GM18870 (cell line): Measurements from ENCODE around the gene FAM222A.

ENCODE experiments used
- ATAC-seq: cut with Tn5 transposase; IDR thresholded peaks from one replicate; pipeline ENCODE4 v1.9.1; 2021; ENCODE audit warnings: moderate library complexity; ENCODE audit not compliant: unreplicated experiment

FAM222A gene

DNA sequence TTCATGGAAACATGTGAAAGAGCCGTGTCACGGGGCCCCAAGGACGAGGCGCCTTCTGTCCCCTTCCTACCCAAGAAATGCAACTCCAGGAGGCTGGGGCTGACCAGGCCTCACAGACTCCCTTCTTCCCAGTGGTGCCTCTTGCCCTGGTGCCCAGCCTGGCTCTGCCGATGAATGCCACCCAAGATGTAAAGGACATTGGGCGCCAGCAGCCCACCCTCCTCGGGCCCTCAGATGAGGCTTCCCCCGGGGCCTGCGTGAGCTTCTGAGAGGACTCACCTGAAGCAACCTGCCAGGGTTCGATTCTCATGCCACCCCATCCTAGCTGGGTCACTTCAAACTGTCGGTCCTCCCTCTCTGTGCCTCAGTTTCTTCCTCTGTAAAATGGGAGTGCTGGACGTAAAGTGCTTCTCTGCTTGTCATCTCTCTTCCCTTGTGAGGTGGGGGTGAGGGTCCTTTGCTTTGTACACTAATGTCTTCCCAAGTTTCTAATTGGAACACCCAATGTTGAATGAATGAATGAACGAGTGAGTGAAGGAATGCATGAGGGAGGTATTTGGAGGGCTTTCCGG, 10.8 kb downstream of the FAM222A start:
- ATAC-seq = no peak

DNA sequence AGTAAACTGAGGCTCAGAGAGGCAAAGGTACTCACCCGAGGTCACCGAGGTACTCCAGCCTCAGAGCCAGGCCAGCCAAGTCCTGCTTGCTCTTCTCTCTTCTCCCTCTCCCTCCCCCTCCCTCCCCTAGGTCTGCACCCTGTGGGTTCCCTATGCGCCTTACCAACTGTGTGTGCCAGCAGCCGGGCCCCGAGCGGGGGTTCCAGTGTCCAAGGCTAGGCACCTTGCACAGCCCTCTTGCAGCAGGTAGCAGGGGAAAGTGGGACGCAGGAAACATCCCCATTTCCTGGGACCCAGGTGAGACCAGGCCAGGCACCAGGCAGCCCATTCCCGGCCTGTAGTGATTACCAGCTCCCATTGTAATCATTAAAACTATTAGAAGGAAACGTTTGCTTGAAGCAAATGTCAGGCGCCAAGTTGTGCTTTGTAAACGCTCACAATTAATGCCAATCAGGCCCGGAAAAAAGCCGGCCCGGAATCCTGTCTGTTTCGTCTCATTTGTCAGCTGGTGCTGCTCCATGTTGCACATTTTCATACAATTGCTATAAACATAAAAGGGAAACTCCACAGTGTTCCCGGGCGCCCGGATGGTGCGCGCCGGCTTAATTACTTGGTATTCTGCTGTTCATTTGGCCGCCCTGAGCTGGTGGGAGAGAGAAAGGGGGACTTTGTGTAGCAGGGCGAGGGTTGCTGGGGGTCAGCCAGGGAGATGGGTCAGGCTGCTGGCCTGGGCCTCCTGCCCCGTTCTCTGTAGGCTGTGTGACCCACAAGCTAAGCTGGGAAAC, 11.9 kb downstream of the FAM222A start:
- no peak for ATAC-seq

DNA sequence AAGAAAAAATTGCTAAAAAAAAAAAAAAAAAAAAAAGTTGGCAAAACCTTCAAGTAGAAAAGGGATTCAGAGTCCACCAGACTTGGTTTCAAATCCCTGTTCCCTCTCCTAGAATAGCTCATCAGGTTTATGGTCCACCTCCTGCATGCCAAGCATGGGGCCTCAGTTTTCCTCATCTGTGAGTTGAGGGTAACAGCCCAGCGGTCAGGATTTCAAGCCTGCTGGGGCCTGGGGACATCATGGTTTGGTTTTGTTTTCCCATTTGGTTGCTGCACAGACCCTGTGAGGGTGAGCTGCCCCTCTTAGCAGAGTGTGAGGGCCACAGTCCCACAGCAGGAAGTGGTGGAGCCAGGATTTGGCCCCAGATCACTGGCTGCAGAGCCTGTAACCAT, 12.5 kb downstream of the FAM222A start:
- no peak for ATAC-seq

DNA sequence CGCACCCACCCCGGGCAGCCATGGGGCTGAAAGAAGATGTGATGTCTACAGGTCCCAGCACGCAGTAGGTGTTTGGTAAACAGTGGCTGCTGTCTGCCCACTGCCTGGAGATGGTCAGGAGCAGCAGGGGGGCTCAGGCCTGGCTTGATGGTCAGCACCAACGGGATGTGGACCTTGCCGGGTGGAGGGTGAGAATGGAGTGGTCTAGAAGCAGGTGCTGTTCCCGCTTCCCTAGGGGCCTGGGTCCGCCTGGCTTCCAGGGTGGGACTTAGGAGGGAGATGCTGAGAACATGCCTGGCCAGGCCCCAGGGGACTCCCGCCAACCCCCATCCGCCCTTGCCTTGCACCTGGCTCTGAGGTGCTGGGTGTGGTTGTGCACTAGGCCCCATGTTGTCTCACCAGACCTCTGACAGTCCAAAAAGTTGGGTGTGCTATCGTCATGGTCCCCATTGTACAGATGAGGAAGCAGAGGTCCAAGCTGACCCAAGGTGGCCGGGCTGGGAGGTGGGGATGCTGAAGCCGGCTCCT, 12.9 kb downstream of the FAM222A start:
- no peak for ATAC-seq

DNA sequence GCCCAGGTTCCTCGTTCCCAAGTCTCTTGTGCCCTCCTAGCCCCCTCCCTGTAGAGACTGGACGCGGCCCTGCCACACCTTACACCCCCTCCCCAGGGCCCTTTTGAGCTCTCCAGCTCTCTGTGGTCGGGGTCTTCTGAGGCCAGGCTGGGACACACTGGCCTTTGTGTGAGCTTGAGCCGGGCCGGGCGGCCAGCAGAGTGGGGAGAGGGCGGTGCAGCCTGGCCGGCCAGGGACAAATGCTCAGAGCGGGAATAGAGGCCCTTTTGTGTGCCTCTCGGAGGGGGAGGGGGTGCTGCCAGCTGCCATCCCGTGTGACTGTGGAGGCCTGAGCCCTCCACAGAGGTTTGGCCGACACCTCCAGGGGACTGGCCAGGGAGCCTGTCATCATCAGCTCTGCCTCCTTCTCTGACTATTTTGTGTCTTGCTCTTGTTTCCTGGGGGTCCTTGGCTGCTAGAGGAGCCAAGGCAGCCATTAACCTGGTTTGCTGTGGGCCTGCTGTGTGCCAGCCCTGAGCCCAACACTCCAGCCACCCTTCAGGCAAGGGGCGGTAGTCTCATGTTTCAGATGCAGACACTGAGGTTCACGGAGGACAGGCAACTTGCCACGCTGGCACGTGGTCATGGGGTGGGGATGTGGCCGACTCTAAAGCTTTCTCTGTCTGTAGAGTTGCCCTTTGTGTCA, 13.6 kb downstream of the FAM222A start:
- no peak for ATAC-seq

DNA sequence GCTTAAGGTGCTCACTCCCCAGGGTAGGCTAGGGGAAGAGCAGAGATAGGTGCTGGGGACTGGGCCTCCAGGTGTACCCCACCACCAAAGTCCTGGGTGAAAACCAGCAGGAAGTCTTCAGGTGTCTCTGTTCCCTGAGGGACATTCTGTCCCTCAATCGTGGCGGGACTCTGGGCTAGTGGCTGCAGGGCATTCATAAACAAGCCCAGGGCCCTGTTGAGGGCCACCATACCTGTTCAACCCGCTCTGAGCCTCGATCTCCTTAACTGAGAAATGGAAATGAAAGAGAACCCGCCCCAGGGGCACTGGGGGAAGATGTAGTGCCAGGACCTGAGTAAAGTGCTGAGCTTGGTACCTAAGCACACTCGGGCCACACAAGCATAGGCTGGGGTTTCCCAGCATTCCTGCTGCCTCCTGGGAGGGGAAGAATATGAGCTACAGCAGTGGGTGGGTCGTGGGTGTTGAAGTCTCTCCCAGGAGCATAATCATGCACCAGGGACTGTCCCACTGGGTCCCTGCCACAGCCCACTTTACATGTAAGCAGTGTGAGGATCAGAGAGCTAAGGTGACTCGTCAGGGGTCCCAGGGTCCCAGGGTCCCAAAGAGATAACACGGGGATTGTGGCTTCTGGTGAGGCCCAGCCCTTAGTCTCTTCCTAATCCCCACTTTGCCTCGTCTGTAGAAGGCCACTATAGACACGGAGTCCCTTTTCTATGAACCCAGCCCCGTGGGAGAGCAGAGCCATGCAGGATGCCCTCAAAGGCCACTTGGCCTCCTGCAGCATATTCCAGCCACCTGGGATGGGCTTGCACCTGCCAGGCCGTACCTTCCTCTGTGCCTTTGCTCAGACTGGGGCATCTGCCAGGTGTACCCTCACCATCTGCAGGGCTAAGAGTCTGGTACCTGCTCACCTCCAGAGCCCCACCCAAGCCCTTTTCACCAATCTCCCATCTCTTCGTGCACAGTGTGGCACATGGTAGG, 14.4 kb downstream of the FAM222A start:
- ATAC-seq = no peak

DNA sequence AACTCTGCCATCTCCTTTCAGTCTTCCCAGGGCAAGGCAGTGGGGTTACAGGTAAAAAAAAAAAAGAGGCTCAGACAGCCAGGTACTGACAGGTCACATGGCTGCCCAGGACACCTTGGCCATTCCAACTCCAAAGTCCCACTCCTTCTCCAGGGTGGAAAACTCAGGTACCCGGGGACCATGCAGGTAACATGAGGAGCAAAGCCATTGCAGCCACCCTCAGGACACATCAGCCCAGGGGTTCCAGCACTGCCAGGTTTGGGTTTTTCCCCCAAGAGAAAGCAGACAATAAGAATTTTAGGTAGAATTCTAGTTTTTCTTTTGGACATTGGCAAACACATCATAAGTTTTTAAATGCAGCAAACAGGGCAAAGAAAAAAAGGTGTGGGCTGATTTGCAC, 15.3 kb downstream of the FAM222A start:
- ATAC-seq = no peak

DNA sequence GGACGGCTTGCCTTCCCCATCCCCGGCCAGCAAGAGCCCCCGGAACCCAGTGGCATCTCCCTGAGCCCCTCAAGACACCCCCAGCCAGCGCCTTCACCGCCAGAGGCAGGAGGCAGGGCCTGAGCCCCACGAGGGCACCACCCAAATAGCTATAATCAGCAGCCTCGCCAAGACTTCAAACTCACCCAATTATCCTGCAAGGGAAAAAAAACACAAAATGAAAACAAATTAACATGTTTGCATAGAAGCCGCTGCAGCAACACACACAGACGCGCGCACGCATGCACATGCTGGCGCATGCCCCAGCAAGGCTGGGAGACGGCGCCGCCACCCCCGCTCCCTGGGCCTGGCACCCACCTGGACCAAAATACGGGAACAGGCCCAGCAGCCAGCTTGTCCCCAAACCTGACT, 15.8 kb downstream of the FAM222A start:
- no peak for ATAC-seq

DNA sequence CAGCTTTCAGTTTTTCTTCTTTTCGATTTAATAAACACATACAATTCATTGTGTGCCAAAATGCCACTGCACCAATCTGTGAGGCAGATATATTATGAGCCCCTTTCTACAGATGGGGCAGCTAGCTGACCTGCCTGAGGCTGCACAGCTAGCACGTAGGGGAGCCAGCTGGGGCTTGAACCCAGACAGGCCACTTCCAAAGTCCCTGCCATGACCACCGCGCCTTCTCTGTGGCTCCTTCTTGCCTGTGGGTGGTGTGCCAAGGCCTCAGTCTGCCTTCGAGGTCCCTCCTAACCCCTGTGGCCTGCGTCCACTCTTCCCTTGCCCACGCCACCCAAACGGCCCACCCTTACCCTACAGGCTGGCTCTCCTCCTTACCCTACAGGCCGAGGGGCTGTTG, 16.2 kb downstream of the FAM222A start:
- ATAC-seq = no peak

DNA sequence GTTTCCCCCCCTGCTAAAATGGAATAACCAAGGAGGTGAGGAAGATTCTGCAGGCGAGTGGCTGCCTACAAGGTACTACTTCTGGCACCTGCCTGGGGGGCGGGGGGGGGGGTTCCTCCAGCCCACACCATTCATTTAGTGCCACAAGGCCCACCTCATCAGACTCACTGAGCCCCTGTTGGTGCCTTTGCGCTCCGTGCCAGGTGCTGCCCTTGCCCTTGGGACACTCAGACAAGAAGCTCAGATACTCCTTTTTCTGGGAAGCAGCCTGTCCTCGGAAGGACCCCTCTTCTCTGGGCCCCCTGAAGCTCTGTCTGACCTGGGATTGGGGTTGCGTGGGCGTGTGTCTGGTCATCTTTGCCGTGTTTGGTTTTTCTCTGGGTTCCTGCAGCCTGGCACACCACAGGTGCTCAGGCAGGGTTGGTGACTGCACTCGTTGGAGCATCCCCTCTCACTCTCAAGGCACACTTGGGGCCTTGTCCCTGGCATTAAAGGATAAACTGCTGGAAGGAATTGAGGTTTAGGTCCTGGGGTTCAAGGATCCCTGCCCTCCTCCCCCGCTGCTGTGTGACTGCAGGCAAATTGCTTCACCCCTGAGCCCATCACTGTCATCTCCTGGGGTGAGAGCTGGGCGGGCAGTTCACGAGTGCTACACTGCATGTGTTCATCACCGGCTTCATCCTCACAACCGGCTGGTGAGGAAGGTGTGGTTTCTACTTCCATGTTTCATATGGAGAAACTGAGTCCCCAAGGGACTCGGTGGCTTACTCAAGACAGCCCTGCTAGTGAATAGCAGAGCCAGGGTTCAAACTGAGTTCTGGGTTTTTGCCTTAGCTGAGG, 16.9 kb downstream of the FAM222A start:
- no peak for ATAC-seq

DNA sequence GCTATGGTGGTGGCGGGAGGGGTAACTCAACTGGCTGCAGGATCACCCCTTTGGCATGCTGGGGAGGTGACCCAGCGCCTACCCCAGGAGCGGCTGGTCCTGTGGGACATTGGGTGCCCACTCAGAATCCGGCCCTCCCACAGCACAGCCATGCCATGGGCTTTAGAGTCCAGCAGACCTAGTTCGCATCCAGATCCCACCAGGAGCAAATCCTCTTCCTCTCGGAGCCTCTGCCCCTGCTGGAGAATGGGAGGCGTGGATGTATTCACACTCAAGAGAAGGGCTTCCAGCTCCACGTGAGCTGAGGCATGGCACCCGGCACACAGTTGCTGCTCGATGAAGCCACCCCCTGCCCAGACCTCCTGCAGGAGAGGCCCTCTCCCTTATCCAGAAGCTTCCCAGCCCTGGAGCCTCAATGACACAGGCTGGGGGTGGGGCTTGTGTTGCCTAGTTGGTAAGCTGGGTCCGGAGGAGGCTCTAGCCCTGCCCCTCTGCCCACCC, 17.7 kb downstream of the FAM222A start:
- no peak for ATAC-seq

DNA sequence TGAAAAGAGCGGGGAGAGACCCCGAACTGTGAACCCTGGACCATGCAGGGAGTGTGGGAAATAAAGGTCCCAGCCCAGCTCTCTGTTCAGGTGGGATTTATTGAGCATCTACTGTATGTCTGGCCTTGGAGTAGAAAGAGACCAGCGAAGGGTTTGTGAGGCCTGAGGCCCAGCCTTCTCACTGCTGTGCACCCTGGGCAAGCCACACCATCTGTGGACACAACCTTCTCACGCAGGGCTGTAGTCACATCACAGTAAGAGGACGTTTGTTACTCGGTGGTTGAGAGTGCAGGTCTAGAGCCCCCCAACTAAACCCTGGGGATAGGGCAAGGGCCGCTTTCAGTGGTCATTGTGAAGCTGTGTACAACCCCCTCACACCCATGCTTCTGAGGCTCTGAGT, 18.2 kb downstream of the FAM222A start:
- no peak for ATAC-seq

DNA sequence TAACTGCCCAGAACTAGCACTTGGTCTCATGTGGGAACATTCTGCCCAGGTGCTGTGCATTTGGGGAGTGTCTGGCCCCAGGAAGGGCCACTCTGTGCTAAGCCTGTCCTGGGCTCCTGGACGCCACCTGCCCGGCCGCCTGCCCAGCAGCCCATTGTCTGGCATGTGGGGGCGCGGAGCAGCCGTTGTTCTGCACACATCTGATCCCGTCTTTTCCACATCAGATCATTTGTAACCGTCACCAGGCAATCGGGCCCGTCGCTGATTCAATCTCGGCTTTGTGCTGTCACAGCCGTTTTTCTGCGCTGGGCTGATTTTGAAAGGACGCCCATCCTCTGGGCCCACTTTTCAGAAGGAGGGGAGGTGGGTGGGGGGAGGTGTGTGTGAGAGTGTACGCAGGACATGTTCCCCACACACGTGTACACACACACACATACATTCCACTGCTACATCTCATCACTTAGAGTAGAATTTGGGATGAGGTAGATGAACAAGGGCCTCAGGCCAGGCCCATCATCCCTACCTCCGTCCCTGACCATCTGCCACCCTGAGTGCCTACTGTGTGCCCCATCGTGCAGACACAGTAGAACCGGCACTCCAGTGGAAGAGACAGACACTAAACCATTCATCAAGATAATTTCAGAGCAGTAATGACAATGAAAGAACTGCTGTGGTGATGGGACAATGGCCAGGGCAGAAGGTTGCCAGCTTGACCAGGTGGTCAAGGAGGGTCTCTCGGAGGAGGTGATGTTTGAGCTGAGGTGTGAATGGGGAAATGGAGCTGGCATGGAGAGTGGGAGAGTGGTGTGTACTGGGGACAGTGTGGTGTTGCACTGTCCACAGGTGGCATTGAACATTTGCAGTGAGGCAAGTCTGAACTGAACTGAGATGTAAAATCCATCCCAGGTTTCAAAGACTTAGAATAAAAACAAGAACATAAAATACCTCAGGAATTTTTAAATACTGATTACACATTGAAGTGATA, 19.0 kb downstream of the FAM222A start:
- no peak for ATAC-seq

DNA sequence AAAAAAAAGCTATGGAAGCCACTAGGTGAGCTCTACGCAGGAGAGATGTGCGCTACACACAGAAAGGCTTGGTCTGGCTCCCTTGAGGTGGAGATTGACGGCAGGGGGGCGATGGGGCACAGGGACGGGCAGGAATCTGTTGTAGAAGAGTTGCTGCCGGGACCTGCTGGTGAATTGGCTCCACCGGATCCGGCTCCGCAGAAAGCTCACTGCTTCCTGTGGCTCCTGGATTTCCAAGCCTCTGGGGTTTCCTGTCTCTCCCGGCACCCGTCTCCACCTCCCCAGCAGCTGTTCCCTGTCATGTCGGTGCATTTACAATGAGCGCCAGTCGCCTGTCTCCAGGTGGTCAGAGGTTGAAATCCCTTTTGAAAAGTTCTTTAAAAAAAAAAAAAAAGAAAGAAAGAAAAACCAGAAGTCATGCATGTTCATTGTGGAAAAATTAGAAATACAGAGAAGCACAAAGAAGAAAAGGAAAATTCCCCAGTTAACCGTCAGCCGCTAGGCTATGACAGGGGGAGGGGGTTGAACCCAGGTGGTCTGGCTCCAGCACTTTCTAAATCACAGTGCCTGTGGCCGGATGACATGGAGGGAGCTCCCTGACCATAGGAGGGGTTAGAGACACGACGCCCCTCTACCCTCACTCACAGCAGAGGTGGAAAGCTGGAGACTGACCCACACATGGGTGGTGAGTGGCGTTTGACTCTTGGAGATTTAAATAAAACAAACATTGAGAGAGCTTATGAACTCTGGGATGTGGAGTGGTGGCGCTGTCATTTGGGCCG, 20.8 kb downstream of the FAM222A start:
- no peak for ATAC-seq

DNA sequence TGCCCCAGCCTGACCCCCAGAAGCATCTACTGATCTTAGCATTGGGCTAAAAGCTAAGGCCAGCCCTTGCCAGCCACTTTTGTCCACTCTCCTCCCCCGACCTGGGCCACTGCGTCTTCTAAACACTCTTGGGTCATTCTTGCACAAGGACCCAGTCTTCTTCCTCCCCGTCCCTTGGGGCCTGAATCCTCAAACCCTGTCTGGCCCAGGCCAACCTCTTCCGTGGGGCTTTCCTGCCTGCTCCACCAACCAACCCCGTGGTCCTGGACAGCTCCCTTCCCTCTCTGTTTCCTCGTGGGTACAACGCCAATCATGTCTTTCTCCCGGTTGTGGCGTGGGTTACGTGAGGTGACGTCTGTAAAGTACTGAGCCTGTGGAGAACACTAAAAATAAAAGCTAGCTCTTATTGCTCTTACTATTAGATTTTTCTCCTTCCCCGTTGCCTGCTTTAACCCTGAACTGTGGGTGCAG, 21.5 kb downstream of the FAM222A start:
- ATAC-seq = no peak

DNA sequence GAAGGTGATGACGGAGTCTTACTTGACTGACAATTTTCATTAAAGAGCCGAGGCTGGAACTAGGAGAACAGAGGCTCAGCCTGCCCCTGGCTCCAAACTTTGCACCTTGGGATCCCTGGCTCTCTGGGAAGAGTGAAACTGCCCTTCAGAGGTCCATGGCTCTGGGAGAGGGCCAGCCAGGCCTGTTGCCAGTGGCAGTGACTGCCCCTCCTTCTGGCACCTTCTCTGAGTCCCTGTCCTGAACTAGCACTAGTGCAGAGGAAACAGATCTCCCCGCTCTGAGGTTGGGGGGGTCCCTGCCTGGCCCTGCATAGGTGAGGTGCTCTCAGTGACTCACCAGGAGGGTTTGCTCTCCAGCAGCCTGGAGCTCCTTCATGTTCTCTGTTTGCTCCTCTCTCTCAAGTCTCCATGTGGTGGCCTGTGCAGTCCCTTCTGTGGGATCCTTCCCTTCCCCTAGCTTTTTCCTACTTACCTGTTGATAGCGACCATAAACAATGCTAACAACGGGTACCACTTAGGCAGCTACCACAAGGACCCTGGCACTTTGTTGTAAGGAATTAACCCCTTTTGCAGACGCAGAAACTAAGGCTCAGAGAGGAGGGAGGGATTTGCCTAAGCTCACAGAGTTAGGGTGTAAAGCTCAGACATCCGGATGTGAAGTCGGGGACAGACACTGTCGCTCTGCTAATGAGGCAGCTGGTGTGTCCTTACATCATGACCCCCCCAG, 22.4 kb downstream of the FAM222A start:
- ATAC-seq = no peak

DNA sequence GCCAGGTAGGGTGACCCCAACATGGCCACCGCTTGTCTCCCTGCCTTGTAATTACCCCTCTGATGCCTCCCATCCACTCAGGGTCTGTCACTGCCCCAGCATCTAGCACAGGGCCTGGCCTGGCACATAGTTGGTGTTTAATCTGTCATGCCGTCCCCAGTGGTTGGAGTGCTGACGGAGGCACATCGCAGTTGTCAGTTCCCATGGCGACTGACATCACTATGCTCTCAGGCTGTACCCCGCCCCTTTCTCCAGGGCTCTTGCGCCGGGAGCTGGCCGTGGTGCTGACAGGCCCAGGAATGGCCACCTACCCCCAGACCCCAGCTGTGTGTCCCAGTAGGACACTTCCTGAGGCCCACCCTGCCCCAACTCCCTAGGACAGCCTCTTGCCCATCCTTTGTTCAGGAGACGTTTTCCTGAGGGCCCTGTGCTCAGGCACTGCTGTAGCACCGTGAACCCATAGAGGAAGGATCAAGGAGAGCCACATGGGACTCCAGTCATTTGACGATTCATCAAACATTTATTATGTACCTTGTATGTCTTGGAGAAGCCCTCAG, 23.0 kb downstream of the FAM222A start:
- no peak for ATAC-seq
